GM21737 (cell line): ENCODE data around the gene CNKSR1.

Source experiments
- ATAC-seq: cut with Tn5 transposase; IDR thresholded peaks from one replicate; pipeline ENCODE4 v1.9.1; 2021; ENCODE audit warnings: mild to moderate bottlenecking, moderate library complexity; ENCODE audit not compliant: unreplicated experiment

CNKSR1 gene, protein sequence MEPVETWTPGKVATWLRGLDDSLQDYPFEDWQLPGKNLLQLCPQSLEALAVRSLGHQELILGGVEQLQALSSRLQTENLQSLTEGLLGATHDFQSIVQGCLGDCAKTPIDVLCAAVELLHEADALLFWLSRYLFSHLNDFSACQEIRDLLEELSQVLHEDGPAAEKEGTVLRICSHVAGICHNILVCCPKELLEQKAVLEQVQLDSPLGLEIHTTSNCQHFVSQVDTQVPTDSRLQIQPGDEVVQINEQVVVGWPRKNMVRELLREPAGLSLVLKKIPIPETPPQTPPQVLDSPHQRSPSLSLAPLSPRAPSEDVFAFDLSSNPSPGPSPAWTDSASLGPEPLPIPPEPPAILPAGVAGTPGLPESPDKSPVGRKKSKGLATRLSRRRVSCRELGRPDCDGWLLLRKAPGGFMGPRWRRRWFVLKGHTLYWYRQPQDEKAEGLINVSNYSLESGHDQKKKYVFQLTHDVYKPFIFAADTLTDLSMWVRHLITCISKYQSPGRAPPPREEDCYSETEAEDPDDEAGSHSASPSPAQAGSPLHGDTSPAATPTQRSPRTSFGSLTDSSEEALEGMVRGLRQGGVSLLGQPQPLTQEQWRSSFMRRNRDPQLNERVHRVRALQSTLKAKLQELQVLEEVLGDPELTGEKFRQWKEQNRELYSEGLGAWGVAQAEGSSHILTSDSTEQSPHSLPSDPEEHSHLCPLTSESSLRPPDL

DNA sequence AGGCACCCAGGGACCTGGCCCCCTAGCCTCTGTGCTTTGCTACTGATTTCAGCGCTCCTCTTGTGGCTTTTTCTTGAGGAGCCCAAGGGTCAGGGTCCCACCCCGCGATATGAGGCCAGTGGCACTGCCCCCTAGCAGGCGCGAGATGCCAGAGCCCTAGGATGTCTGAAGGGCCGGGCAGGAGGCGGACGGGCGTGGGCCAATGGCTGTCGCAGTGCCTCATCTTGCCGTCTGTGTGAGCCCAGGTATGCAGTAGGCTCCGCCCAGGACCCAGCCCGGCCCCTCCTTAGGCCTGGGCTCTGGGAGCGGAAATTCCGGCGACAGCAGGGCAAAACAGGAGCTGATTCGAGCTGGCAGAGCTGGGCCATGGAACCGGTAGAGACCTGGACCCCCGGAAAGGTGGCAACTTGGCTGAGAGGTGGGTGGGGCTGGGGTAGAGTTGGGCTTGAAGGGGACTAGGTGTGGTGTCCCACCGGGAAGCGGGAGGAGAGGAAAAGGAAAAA is at the start of gene CNKSR1:
Gene CNKSR1, plus strand, starts transcription at position 310 of the 503 bp plus-strand sequence. Its CDS starts 57 bp downstream, at position 367.
- ATAC-seq, result no peak

DNA sequence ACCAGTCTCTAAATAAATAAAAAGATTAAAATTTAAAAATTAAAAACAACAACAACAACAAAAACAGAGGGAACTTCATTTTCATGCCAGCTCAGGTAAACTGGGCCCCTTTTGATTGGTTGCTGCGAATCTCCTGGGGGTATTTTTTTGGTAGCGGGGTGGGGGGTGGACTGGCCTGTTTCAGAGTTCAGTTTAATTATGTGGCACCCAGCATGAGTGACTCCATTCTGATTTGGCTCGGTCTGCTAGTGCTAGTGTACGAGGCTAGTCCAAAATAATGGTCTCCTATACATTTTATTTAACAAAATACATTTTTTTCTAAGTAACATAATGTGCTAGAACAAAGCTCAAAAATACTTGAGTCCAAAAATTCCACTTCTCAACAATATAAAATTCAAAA is 47.5 kb upstream of the CNKSR1 start:
- no peak for ATAC-seq

DNA sequence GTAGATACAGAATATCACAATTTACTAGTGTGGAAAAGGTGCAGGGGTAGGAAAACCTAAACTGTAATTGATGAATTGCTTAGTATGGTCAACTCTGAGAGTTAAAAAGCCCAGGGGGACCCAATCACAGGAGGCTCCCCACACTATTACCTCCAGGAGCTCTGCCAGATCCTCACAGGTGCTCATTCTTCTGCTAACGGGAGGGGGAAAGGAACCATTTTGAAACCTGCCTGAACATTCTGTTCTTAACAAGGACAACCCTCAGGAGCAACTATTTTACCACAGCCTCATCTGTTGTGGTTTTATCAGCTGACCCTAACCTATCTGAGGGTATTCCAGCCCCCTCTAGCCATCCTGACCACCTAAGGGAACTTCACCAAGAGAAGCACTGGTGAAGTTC is 46.6 kb upstream of the CNKSR1 start:
- ATAC-seq, result no peak

DNA sequence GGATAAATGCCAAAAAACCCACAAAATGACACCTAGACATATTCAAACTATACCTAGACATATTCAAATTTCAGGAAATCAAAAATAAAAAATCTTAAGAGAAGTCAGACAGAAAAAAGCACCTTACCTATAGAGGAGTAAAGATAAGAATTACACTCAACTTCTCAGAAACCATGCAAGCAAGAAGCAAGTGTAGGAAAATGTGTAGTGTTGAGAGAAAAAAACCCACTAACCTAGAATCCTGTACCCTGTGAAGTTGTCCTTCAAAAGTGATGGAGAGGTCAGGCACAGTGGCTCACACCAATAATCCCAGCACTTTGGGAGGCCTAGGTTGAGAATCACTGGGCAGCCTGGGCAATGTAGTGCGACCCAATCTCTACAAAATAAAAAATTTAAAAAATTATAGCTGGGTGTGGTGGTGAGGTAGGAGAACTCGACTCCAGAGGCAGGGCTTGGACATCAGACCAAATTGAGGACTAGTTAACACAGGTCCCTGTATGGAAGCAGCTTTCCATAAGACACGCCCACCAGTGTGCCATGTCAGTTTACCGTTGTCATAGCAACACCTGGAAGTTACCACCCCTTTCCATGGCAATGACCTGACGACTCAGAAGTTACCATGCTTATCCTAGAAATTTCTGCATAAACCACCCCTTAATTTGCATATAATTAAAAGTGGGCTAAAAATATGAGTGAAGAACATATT is 45.0 kb upstream of the CNKSR1 start:
- ATAC-seq, result no peak

DNA sequence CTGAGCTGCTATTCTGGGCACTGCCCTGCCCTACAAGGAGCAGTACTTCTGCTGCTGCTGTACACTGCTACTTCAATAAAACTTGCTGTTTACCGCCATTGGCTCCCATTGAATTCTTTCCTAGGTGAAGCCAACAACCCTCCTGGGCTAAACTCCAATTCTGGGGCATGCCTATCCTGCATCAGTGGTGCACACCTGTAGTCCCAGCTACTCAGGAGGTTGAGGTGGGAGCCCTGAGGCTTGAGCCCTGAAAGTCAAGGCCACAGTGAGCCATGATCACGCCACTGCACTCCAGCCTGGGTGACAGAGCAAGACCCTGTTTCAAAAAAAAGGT is 44.5 kb upstream of the CNKSR1 start:
- ATAC-seq, result no peak

DNA sequence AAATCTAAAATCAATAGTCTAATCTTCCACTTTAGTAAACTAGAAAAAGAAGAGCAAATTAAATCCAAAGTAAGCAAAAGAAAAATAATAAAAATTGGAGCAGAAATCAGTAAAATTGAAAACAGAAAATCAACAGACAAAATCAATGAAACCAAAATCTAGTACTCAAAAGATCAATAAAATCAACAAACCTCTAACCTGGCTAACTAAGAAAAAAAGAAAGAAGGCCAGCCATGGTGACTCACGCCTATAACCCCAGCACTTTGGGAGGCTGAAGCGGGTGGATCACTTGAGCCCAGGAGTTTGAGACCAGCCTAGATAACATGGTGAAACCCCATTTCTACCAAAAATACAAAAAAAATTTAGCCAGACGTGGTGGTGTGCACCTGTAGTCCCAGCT is 42.8 kb upstream of the CNKSR1 start:
- ATAC-seq, result no peak

DNA sequence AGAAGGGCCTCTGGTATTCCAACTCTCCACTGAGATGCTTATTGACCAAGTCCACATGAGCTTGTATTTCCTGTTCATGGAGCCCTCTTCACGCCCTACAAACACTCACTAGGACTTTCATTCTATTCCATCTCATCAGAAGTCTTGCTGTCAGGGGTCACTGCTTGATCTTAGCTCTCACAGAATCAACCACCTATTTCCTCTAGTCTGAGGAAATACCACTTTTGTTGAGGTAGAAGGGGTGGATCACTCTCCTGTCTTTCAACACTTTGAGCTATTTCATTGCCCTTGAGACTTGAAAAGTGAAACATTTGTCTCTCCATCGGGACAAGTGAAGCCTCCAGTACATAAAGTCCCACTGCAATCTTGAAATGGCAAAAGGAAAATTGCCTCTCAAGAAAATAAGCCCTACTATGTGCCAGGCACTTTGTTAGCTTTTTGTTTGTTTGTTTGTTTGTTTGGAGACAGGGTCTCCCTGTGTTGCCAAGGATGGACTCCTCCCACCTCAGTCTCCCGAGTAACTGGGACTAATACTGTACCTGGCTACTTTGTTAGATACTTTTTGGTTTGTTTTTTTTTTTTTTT is 38.2 kb upstream of the CNKSR1 start:
- no peak for ATAC-seq

DNA sequence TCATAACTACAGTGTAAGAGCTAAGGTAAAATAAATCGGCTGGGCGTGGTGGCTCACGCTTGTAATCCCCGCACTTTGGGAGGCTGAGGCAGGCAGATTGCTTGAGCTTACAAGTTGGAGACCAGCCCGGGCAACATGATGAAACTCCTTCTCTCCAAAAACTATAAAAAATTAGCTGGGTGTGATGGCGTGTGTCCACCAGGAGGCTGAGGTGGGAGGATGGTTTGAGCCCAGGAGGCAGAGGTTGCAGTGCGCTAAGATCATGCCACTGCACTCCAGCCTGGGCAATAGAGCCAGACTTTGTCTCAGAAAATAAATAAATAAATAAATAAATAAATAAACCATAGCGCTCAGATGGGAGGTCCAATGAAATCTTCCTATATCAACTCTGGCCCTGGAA is 35.1 kb upstream of the CNKSR1 start:
- ATAC-seq, result no peak

DNA sequence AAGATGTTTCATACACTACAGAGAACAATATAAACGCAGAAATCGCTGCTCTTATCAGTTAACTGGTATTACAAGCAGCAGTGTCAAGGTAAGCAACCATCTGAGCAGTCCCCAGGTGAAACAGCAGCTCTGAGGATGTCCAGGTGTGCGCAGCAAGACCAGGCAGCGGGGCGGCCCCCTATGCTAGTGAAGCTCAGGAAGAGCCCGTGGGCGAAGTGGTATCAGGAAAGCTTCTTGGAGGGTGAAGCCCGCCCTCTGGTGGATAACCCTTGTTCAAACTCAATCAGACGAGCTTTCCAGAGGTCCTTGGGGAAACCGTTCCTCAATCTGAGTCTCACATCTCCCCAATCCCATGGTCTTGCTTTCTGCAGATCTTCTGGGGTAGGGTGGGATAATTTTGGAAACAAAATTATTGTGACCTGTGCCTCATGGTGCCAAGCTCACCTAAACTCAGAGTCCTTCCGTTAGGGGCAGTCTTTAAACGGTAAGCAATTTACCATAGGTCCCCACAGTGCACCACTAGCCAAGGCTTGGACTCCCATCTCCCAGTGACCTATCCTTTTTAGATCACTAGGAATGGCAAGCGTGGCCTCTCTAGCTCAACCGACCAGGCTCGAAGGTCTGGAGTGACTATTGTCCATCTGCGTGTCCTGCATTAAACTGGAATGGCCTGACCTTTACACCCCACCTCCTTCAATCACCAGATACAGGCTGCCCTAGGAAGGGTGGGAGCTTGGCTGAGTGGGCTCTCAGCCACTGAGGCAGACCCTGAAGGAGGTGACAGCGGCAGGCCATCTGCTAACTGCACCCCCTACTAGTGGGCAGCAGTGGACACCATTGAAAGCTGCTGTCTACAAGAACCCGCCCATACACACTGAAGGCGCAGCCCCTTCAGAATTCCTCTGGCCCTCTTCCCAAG is 32.0 kb upstream of the CNKSR1 start:
- no peak for ATAC-seq

DNA sequence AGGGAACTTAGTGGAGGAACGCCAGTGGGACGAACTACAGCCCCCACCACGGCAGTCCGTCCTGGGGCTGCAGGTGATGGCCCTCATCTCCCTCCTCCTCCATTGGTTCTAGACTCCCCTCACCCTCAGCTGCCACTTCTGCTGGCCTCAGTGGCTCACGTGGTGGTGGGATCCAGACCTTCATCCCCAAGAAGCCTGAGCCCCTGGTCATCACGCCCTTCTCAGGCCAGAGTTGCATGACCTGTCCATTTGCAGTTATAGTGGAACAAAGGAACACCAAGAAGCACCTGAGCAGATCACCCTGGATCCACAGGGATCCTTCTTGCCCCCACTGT is 31.4 kb upstream of the CNKSR1 start:
- ATAC-seq, result no peak

DNA sequence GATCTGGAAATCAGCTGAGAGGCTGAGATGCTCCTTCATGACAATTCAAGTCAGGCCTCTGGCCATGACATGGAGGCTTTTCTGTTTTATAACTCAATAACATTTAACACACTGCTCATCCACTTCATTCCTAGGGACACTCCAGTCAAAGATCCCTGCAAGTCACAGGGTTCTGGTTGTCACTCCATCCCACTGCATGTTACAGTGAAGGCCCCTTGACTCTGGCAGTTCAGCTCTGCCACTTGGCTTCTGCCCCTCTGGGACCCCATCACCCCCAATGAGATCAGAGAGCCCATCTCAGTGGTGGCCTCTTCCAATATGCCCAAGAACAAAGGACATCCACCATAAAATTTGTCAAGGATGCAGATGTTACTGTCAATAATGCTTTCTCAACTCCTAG is 28.4 kb upstream of the CNKSR1 start:
- ATAC-seq, result no peak

DNA sequence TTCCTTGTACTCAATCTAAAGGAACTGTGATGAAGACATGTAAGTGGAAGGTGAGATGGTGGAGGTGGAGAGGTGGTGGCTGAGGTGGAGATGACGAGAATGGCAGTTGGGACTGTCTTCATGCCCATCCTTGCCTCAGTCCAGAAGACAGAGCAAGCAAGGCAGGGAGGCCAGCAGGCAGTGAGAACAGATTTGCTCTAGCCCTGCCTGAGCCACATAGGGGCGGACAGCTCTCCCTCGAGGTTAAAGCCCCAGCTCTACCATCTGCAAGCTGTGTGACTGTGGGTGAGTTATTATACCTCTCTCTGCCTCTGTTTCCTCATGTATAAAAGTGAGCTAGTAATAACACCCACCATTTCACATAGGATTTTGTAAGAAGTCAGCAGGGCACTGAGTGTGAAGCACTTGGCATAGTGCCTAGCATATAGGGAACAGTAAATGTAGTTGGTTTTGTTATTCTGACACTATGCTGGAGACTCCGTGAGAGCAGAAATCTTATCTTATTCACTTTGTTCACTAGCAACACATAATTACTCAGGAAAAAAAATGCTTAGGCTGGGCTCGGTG is 23.2 kb upstream of the CNKSR1 start:
- ATAC-seq, result no peak

DNA sequence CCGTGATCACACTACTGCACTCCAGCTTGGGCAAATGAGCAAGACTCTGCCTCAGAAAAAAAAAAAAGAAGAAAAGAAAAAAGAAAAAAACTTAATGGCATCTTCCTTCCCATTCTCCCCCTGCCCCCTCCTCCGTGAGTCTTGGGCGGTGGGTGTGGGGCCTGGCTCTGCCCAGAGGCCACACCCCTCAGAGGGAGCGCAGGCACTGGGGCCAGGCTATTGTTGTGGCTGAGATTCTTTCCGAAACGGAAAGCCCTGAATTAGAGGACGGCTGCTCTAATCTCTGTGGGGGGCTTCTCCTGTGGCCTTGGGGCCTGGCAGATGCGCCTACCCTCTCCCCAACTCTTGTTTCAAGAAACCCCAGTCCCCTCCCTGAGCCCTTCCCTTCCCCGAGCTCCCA is 22.5 kb upstream of the CNKSR1 start:
- no peak for ATAC-seq

DNA sequence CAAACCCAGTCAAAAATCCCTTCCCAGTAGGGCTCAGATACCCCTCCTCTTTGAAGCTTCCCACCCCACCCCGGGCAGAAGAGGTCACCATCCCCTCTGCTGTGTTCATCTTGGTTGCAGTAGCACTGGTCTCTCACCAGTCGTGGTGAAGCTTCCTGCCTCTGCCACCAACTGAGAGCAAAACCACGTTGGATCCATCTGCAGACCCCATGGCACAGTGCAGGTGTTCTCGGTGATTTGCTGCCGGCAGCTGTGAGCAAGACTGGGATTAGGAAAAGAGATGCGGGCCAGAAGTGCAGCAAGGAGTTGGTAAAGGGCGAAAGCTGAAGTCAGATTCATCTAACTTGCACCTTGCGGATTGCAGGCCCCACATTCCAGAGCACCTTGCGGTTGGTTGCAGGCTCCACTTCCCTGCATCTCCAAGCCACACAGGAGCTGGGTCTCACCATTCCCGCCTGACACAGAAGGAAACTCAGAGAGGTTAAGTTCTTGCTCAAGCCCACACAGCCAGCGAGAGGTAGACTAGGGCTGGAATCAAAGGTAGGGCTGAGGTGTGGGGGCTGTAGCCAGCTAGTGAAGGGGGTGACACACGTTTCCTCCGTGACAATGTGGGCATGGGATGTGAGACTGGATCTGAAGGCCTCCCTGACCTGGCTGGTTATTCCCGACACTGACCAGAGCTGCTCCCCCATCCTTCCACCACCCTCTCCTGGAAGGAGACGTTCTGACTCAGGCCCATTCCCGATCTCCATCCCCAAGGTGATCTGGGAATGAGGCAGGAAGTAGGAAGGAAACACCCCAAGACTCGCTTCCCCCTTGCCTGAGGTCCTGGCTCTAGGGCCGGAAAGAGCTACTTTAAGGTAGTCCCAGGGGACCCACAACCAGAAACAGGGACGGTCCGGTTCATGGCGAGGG is 21.7 kb upstream of the CNKSR1 start:
- no peak for ATAC-seq

DNA sequence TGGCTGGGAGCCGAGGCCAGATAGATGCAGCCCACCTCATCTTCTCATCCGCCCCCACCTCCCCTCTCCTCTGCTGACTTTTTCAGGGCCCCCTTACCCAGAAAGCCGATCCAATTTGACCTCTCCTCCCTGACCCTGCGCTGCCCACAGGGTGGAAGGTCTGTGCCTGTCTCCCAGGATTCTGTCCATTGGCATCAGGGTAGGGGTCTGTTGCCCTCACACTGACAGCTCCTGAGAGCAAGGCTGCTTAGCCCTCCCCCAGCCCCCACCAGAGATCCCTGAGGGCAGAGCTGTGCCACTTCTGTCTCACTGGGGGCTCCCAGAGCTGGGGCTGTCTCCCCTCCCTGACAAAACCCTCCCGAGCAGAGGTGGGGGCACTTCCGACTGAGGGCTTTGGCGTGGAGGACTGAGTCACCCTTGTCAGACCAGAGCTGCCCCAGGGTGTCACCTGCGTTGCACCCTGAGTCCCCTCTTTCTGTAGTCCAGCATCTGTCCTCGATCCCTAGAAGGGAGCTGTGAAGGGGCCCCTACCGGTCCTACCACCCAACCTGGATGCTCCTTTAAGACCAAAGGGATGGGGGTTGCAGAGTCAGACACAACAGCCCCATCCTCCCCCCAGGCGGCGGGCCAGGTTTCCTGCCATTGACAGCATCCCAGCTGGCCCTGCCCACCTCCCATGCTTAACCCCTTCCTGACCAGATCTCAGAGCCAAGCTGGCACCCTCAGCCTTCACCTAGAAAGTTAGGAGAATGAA is 20.8 kb upstream of the CNKSR1 start:
- no peak for ATAC-seq

DNA sequence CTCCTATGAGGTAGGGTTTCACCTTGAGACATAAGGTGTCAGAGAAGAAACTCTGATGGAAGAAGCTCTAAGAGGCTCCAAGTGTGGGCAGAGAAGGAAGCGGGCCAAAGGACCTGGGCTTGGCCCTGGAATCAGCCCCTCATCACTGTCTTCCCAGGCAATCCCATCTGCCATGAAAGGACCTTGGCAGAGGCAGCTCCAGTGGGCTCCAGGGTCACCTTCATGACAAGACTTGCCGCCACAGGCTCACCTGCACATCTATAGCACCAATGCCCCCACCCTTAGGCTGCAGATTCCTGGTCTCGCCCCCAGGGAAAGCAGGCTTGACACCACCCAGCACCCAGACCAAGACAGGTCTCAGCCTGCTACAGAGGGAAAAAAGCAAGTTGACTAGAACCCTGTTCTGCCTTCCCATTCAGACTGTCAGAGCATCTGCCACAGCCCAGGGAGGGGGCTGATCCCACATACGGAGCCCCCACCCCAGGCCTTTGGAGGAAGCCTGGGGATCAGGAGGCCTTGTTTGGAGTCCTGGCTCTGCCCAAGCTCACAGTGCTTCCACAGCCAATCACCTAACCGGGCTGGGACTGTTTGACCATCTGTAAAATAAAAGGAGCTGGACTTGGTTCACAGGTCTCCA is 18.9 kb upstream of the CNKSR1 start:
- ATAC-seq, result no peak

DNA sequence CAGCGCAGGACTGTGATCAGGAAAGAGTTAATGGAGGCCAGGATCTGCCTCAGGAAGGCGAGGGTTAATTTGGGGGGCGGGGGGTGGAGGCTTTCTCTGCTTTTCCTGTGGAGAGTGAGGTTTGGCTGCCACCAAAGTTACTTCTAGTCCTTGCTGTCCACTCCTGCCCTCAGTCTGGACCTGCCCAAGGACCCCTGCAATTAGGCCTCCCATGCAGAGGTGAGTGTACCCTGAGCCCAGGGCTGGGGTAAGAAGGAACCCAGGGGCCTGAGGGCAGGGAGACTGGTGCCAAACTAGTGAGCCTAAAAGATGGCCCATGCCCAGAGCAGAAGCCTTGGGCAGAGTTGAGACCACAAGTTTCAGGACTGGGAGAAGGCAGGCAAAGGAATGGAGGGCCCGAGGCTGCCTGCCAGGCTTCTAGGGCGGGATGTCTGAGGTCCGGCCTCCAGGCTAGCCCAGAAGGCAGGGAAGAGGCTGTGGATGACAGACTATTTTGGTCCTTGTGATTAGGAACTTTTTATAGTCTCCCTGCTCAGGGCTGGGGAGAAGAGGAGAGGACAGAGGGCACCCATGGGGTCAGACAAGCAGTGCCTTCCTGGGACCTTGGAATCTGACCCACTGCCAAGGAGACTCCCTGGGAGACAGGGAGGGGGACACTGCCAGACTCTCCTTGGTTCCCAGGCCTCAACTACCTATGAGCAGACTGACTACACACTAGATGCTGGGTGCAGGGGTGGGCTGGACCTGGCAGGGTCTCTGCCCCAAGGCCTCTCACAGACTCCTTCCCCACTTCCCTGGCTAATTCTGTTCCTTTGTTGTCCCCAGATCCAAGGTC is 18.2 kb upstream of the CNKSR1 start, which contains the start of gene FAM110D:
Gene FAM110D, plus strand, starts transcription at position 172 of the 835 bp plus-strand sequence. CDS start 2,213 bp downstream, outside the sequence.
- no peak for ATAC-seq
